GM23338 (cell line): ENCODE data around the gene BSND. TPM values are rescaled to one million over a fixed set of nuclear protein-coding genes. Genes with fewer than 3 reads are reported as not detected.
A peak's percentile ranks its signal among the peaks of the same experiment; 100 is the strongest.

Experiments used
- ATAC-seq: fragments of 200-7000 bp; cut with Tn5 transposase; 3 replicates; pipeline ENCODE4 v1.9.1; 2020
- DNase-seq: peaks from one replicate; pipeline ENCODE4 v3.0.0-alpha.2; 2015; ENCODE audit warnings: low spot score
- H2AFZ ChIP-seq: fragments of 200-600 bp; sonication (generic); 2 replicates; pipeline ENCODE4 v1.8.0; 2016; ENCODE audit warnings: antibody characterized with exemption, mild to moderate bottlenecking, moderate library complexity
- H3F3A ChIP-seq: fragments of 200-600 bp; sonication (generic); replicated peaks from 2 replicates; pipeline ENCODE4 v1.8.0; 2017; ENCODE audit warnings: antibody characterized with exemption, mixed run types, low read depth
- H3K27ac ChIP-seq: fragments of 200-600 bp; sonication (generic); 2 replicates; pipeline ENCODE4 v1.6.1; 2016; ENCODE audit warnings: low read depth
- H3K27me3 ChIP-seq: fragments of 200-600 bp; sonication (generic); 2 replicates; pipeline ENCODE4 v1.8.0; 2016; ENCODE audit warnings: mild to moderate bottlenecking, mixed run types, moderate library complexity; ENCODE audit not compliant: insufficient read depth
- H3K36me3 ChIP-seq: fragments of 200-600 bp; sonication (generic); 2 replicates; pipeline ENCODE4 v1.8.0; 2016; ENCODE audit warnings: mild to moderate bottlenecking; ENCODE audit not compliant: insufficient read depth
- H3K4me1 ChIP-seq: fragments of 200-600 bp; sonication (generic); 2 replicates; pipeline ENCODE4 v1.8.0; 2016; ENCODE audit warnings: mild to moderate bottlenecking, moderate library complexity; ENCODE audit not compliant: insufficient read depth
- H3K4me2 ChIP-seq: fragments of 200-600 bp; sonication (generic); 2 replicates; pipeline ENCODE4 v1.7.1; 2017; ENCODE audit warnings: mixed run types
- H3K4me3 ChIP-seq: fragments of 200-600 bp; sonication (generic); 2 replicates; pipeline ENCODE4 v1.6.1; 2016; ENCODE audit warnings: mixed run types
- H3K79me2 ChIP-seq: fragments of 200-600 bp; sonication (generic); replicated peaks from 2 replicates; pipeline ENCODE4 v1.8.0; 2017; ENCODE audit warnings: mild to moderate bottlenecking; ENCODE audit not compliant: insufficient read depth
- H3K9me2 ChIP-seq: fragments of 200-600 bp; sonication (generic); 2 replicates; pipeline ENCODE4 v1.8.0; 2017; ENCODE audit not compliant: insufficient read depth
- H4K20me1 ChIP-seq: fragments of 200-600 bp; sonication (generic); replicated peaks from 2 replicates; pipeline ENCODE4 v1.8.0; 2017; ENCODE audit warnings: mild to moderate bottlenecking; ENCODE audit not compliant: insufficient read depth
- H3K27ac Mint-ChIP-seq: 2 replicates; pipeline ENCODE4 v1.8.0; 2020; ENCODE audit warnings: inconsistent platforms, mild to moderate bottlenecking, moderate library complexity, mixed read lengths
- H3K27me3 Mint-ChIP-seq: 3 replicates; pipeline ENCODE4 v1.8.0; 2022; ENCODE audit warnings: low read depth, mild to moderate bottlenecking, moderate library complexity, mixed read lengths, inconsistent platforms; ENCODE audit not compliant: insufficient read depth, poor library complexity
- H3K36me3 Mint-ChIP-seq: 3 replicates; pipeline ENCODE4 v1.8.0; 2021; ENCODE audit warnings: low read depth, mild to moderate bottlenecking, inconsistent platforms, moderate library complexity, mixed read lengths
- H3K4me1 Mint-ChIP-seq: 3 replicates; pipeline ENCODE4 v1.8.0; 2020; ENCODE audit warnings: mild to moderate bottlenecking, inconsistent platforms, mixed read lengths
- H3K4me3 Mint-ChIP-seq: 3 replicates; pipeline ENCODE4 v1.8.0; 2021; ENCODE audit warnings: moderate library complexity, mild to moderate bottlenecking, inconsistent platforms, mixed read lengths
- H3K9me3 Mint-ChIP-seq: 3 replicates; pipeline ENCODE4 v1.8.0; 2020; ENCODE audit warnings: moderate library complexity, mild to moderate bottlenecking, inconsistent platforms, mixed read lengths
- ETS1 ChIP-seq: IDR thresholded peaks from 2 replicates; pipeline ENCODE4 v1.6.1; 2016; ENCODE audit warnings: antibody characterized with exemption
- EZH2 ChIP-seq: fragments of 200-600 bp; sonication (generic); IDR thresholded peaks from one replicate; pipeline ENCODE4 v1.8.0; 2017; ENCODE audit warnings: antibody characterized with exemption, mild to moderate bottlenecking, low read depth; ENCODE audit not compliant: unreplicated experiment
- JUNB ChIP-seq: IDR thresholded peaks from one replicate; pipeline ENCODE4 v1.6.1; 2016; ENCODE audit warnings: antibody characterized with exemption; ENCODE audit not compliant: unreplicated experiment
- POLR2AphosphoS5 ChIP-seq: IDR thresholded peaks from 2 replicates; pipeline ENCODE4 v1.6.1; 2016; ENCODE audit warnings: antibody characterized with exemption, low read depth
- STAT1 ChIP-seq: IDR thresholded peaks from one replicate; pipeline ENCODE4 v1.6.1; 2016; ENCODE audit warnings: antibody characterized with exemption; ENCODE audit not compliant: unreplicated experiment
- ZNF114 ChIP-seq: fragments of 250-450 bp; sonication (Bioruptor Pico); IDR thresholded peaks from 2 replicates; pipeline ENCODE4 v1.5.0; 2020; ENCODE audit warnings: mild to moderate bottlenecking, moderate library complexity
- ZNF331 ChIP-seq: fragments of 250-450 bp; sonication (Bioruptor Pico); IDR thresholded peaks from 2 replicates; pipeline ENCODE4 v1.5.0; 2020; ENCODE audit warnings: low read depth, mild to moderate bottlenecking, moderate library complexity
- ZNF462 ChIP-seq: fragments of 250-450 bp; sonication (Bioruptor Pico); IDR thresholded peaks from 2 replicates; pipeline ENCODE4 v1.5.0; 2020; ENCODE audit warnings: mild to moderate bottlenecking, moderate library complexity
- polyA plus RNA-seq: library from polyadenylated mRNA; unstranded; fragments of >200 nt; fragmentation: Nextera tagmentation; extraction: Ambion mirVana; gene quantifications from 2 replicates; pipeline ENCODE4 v1.2.1, GENCODE V29; 2016
- total RNA-seq: library from RNA; depleted of rRNA; stranded (reverse); fragments of >200 nt; shearing (Covaris generic); gene quantifications from 2 replicates; pipeline ENCODE4 v1.2.3, GENCODE V29; 2014

The BSND gene
- total and polyA plus RNA-seq, 2 experiments from 2014 or later: 0.55 to 1.4 TPM

- no peaks in the 10 kb centered on the region for H4K20me1 ChIP-seq
- no peaks in the 10 kb centered on the region for H3K27me3 ChIP-seq
- no peak overlapping the region for H3K4me3 Mint-ChIP-seq
- no peaks in the 10 kb centered on the region for H3F3A ChIP-seq
- no peaks in the 10 kb centered on the region for H3K9me2 ChIP-seq
- DNase-seq (no peak), ATAC-seq (peak; percentile 57)
- H3K4me2 ChIP-seq: peak overlapping the region; percentile 64; the same call in 1 of the 2 replicates
- peaks cover 8% of the 10 kb centered on the region for H3K27me3 Mint-ChIP-seq
- no peak overlapping the region for H3K27ac ChIP-seq
- peaks cover 17% of the 10 kb centered on the region for H3K9me3 Mint-ChIP-seq
- H2AFZ ChIP-seq: no peak overlapping the region
- peaks cover 16% of the 10 kb centered on the region; the same call in 1 of the 2 replicates for H3K4me1 ChIP-seq
- H3K4me1 Mint-ChIP-seq: peaks cover 15% of the 10 kb centered on the region
- H3K27ac Mint-ChIP-seq: no peak overlapping the region
- no peaks in the 10 kb centered on the region for H3K36me3 ChIP-seq
- H3K79me2 ChIP-seq: no peaks in the 10 kb centered on the region
- peaks cover 9% of the 10 kb centered on the region for H3K36me3 Mint-ChIP-seq
- H3K4me3 ChIP-seq: no peak overlapping the region
- no peak for TF ChIP-seq JUNB
- TF ChIP-seq ZNF331 (CRISPR knock-in tag): no peak
- no peak for TF ChIP-seq ZNF114 (CRISPR knock-in tag)
- no peak for TF ChIP-seq ZNF462 (CRISPR knock-in tag)
- no peak for TF ChIP-seq EZH2
- no peak for TF ChIP-seq STAT1
- TF ChIP-seq ETS1: no peak
- TF ChIP-seq POLR2AphosphoS5: no peak
Observed at GRCh38 chr1:55010194-55010886, 11.6 kb downstream of the BSND start.
